ENCODE results near the gene MAP2K2. TPM values are rescaled to one million over a fixed set of nuclear protein-coding genes. Genes with fewer than 3 reads are reported as not detected.
A peak's percentile ranks its signal among the peaks of the same experiment; 100 is the strongest.

The MAP2K2 gene
- total and polyA plus RNA-seq, 9 of the 15 experiments (the other 6 are each of a cell fraction or from before 2014, with no cell fraction given) = 1.0 to 151 (median 58.3) TPM

- TF ChIP-seq HCFC1 (IDR thresholded peaks at IDR 0.05; ENCODE audit: low read depth, low read length) (peak; percentile 29; the same call in 1 of the 2 replicates), ZNF740 (CRISPR knock-in tag; IDR thresholded peaks at IDR 0.05) (peak; percentile 97), ZNF740 (tag; IDR thresholded peaks at IDR 0.05) (peak in 1 of 2 experiments; percentile 98; a peak in 2 of 4 replicates), MITF (IDR thresholded peaks at IDR 0.05) (no peak), XRCC5 (IDR thresholded peaks at IDR 0.05; ENCODE audit: low read depth, low read length) (no peak), ELF1 (tag; IDR thresholded peaks at IDR 0.05) (peak; percentile 70), ZNF253 (CRISPR knock-in tag; conservative IDR thresholded peaks at IDR 0.05) (no peak), MAZ (CRISPR knock-in tag; conservative IDR thresholded peaks at IDR 0.05 in 1 of 2, IDR thresholded peaks at IDR 0.05 in 1 of 2) (peak in 1 of 2 experiments; percentile 37; a peak in 2 of 4 replicates), MNT (conservative IDR thresholded peaks at IDR 0.05) (no peak), E2F6 (IDR thresholded peaks at IDR 0.05; ENCODE audit: borderline replicate concordance in 1 of 2, extremely low read depth in 1 of 2, insufficient read depth in 1 of 2, insufficient read length in 1 of 2, low read depth in 1 of 2, low read length in 1 of 2, poor library complexity in 1 of 2, severe bottlenecking in 1 of 2) (peak in 1 of 2 experiments; percentile 36), ZFP91 (CRISPR knock-in tag; IDR thresholded peaks at IDR 0.05) (peak; percentile 89), DPF2 (IDR thresholded peaks at IDR 0.05) (no peak), TSC22D4 (tag; IDR thresholded peaks at IDR 0.05) (no peak), BCLAF1 (IDR thresholded peaks at IDR 0.05; ENCODE audit: borderline replicate concordance in 1 of 2, control insufficient read depth in 1 of 2, low read depth in 2 of 2, low read length in 1 of 2) (no peak)
These were observed 57.1 kb downstream of the MAP2K2 start, which contains the start of gene ZBTB7A (continued) for GRCh38 chr19:4066682-4067395.
